Prostate gland (tissue), 2 donors: Measurements from ENCODE around the gene ILDR2.

Experiments
- POLR2A ChIP-seq: fragments of 450-650 bp; IDR thresholded peaks from one replicate; pipeline ENCODE4 v1.6.1; 2016; ENCODE audit warnings: antibody characterized with exemption, mild to moderate bottlenecking
- POLR2AphosphoS5 ChIP-seq: sonication (generic); formaldehyde crosslinking; IDR thresholded peaks from one replicate; pipeline ENCODE4 v1.6.1; 2017; ENCODE audit warnings: antibody characterized with exemption
- TF ChIP-seq, protein P1 (sequence below), 4 experiments: fragments of 200-600 bp in 2 of 4; fragments of 450-650 bp in 2 of 4; sonication (generic) in 2 of 4; IDR thresholded peaks; 1 replicate in 3 of 4; 2 replicates in 1 of 4; pipeline ENCODE4 v1.5.1; 2016 to 2019; ENCODE audit warnings: antibody characterized with exemption in 4 of 4, mild to moderate bottlenecking in 2 of 4, moderate library complexity in 2 of 4

DNA sequence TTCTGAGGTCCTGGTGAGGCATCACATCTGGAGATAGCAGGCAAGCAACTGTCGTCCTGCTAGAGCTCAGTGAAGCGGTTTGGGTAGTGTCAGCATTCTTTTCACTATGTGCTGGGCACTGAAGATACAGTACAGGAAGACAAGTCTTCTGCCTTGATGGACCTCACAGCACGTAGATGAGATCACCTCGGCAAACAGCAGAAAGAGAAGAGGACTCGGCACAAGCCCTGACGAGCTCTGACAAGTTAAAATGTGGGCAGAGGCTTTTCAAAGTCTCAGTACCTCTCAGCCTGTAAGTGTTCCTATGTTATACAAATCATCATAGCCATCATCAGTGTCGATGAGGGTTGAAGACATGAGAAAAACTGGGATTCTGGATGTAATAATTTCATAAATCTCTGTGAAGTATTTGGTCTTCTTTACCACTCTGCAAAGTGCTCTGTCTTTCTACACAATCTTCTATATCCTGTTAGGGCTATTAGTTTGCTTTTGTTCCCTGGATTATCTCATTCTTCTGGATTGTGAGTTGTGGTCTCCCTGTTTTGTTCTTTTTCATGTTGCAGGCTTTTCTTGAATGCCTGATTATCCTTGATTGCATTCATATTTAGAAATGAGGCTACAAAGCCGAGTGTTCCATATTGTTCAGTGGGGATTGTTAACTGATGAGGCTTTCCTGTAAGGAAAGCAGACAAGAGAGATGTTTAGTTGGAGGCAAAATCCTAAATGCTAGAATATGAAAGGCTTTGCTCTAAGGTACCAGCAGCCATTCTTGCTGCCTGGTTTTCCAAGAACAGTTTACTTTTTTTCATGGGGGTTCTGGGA, 38.0 kb upstream of the ILDR2 start:
- TF ChIP-seq, protein P1, sequence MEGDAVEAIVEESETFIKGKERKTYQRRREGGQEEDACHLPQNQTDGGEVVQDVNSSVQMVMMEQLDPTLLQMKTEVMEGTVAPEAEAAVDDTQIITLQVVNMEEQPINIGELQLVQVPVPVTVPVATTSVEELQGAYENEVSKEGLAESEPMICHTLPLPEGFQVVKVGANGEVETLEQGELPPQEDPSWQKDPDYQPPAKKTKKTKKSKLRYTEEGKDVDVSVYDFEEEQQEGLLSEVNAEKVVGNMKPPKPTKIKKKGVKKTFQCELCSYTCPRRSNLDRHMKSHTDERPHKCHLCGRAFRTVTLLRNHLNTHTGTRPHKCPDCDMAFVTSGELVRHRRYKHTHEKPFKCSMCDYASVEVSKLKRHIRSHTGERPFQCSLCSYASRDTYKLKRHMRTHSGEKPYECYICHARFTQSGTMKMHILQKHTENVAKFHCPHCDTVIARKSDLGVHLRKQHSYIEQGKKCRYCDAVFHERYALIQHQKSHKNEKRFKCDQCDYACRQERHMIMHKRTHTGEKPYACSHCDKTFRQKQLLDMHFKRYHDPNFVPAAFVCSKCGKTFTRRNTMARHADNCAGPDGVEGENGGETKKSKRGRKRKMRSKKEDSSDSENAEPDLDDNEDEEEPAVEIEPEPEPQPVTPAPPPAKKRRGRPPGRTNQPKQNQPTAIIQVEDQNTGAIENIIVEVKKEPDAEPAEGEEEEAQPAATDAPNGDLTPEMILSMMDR (IDR thresholded peaks at IDR 0.05), result no peak
- TF ChIP-seq POLR2AphosphoS5 (no peak), POLR2A (no peak)
